Measurements from ENCODE around the gene GLB1L.
"Not testable (repeated sequence)": the region's sequence is repeated elsewhere in the genome, so short reads cannot be mapped to it uniquely, and the experiment has no call there.

Gene GLB1L

DNA sequence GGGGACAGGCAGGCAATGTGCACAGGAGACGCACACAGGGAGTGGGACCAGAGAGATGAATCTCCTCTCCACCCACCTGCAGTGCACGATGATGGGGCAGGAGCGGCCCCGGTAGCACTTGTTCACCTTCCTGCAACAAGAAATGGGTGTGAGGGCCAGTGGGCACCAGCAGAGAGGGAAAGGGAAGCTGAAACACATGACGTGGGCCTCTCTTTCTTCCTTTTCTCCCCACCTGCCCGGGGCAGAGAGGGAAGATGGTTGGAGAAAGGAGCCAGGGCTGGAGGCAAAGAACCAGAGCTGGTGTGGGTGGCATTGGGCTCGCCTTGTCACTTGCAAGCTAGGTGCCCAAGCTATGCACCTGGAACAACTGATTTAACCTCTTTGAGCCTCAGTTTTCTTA lies 46.1 kb upstream of the GLB1L start:
- in situ Hi-C loops (cut with MboI; ENCODE audit: low pct_unique_long_range_greater_than_20kb, low sequenced_read_pairs, unreplicated experiment) = loop anchor here (10.0 kb wide), 1 partner anchor 117 kb away; the partner anchor contains the start of genes CNPPD1, RETREG2 and SLC23A3
- no peak for DNase-seq (ENCODE audit: low spot score)

DNA sequence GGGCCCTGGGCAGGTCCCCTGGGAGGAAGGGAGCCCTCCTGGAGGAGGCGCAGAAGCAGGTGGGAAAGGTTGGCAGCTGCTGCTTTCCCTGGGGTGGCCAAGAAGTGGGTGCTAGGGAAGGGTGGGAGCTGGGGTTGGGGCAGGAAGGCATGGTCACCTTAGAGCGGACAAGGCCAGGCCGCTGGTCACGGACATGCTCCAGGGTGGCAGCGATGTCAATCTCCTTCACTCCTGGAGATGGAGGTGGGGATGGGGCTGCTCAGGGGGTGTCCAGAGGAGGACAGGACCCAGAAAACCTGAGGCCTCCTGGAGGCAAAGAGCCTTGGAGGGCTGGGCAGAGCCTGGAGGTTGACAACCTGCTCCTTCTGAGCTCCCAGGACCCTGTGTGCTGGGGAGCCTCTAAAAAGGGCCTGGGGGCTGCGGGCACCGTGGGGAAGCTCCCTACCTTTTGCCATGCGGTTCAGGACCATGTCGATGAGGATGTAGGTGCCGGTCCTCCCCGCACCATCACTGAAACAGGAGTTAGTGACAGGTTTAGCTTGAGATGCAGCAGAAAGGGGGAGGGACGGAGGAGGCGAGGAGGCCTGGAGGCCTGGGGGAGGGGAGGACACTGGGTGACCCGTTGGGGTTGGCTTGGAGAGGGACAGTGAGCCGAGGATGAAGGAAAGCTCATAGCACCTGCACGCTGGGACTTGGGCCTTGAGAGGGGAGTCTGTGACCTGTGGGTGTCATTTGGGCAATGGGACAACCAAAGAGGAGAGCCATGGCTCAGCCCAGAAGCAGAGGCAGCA lies 45.3 kb upstream of the GLB1L start:
- no peak for DNase-seq (ENCODE audit: low spot score)

More for the DNA sequence above, 46.1 kb upstream of the GLB1L start:
- no peak for TF ChIP-seq CTCF (IDR thresholded peaks at IDR 0.05; ENCODE audit: extremely low read depth, insufficient read depth, missing control alignments)

GRCh38 chr2:219289537-219290361 lies 44.5 kb upstream of the GLB1L start:
- in situ Hi-C loops (cut with MboI; ENCODE audit: low pct_unique_long_range_greater_than_20kb, low sequenced_read_pairs, unreplicated experiment) = loop anchor here (10.0 kb wide), 1 partner anchor 115 kb away; the partner anchor contains the start of genes CNPPD1, RETREG2 and SLC23A3
- peak; percentile 15 for DNase-seq (ENCODE audit: low spot score)
- TF ChIP-seq CTCF (IDR thresholded peaks at IDR 0.05; ENCODE audit: extremely low read depth, insufficient read depth, missing control alignments) = no peak

More for the DNA sequence above, 45.3 kb upstream of the GLB1L start:
- TF ChIP-seq CTCF (IDR thresholded peaks at IDR 0.05; ENCODE audit: extremely low read depth, insufficient read depth, missing control alignments) = no peak
- in situ Hi-C loops (cut with MboI; ENCODE audit: low pct_unique_long_range_greater_than_20kb, low sequenced_read_pairs, unreplicated experiment) = loop anchor here (10.0 kb wide), 1 partner anchor 116 kb away; the partner anchor contains the start of genes CNPPD1, RETREG2 and SLC23A3

DNA sequence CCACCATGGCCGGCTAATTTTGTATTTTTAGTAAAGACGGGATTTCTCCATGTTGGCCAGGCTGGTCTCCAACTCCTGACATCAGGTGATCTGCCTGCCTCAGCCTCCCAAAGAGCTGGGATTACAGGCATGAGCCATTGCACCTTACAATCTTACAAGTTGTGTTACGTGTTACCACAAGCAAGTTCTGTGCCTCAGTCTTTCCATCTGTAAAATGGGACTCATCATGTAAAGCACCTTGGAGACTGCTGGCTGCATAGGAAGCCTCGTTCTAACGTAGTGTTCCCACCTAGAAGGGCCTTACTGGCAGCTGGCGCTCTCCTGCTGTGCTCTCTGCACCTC lies 43.9 kb upstream of the GLB1L start:
- in situ Hi-C loops (cut with MboI; ENCODE audit: low pct_unique_long_range_greater_than_20kb, low sequenced_read_pairs, unreplicated experiment) = no loop called here
- DNase-seq (ENCODE audit: low spot score) = no peak
- TF ChIP-seq CTCF (IDR thresholded peaks at IDR 0.05; ENCODE audit: extremely low read depth, insufficient read depth, missing control alignments) = no peak

DNA sequence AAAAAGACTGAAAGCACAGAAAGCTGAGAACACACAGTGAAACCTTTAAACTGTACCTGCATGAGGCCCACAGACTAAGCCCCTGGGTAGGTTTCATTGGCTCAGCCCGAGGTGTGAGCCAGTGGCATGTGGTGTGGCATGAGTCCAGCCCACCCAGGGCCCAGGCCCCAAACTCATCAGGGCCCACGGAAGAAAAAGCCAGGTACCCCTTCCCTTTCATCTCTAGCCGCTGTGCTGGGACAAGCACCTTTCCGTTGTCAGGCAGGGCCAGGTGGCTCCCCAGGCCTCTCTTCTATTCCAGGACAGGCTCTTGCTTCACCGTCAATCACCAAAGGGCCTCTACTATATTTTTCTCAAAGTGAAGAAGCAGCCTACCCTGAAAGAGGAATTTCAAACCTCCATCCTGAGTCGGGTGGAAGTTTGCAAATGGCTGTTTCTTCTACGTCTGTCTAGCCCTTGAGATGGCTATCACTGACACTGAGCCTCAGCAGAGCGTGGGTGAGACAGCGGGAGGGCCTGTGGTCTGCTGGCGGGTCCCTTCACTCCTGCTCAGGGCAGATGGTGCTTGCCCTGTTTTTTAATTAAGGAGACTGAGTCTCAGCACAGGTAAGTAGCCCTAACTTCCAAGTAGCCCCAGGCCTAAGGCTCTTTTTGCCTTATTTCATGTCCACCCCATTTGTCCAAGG lies 42.5 kb upstream of the GLB1L start:
- peak; percentile 12 for DNase-seq (ENCODE audit: low spot score)
- TF ChIP-seq CTCF (IDR thresholded peaks at IDR 0.05; ENCODE audit: extremely low read depth, insufficient read depth, missing control alignments) = no peak
- in situ Hi-C loops (cut with MboI; ENCODE audit: low pct_unique_long_range_greater_than_20kb, low sequenced_read_pairs, unreplicated experiment) = no loop called here

GRCh38 chr2:219287116-219287440 lies 41.8 kb upstream of the GLB1L start:
- DNase-seq (ENCODE audit: low spot score); in situ Hi-C loops (cut with MboI; ENCODE audit: low pct_unique_long_range_greater_than_20kb, low sequenced_read_pairs, unreplicated experiment): not testable (repeated sequence)

Measured in GM13977 (cell line).